Stimulated activated naive CD4-positive, alpha-beta T cell (primary cell): ENCODE measurements around the gene UQCR11.

ENCODE experiments used
- DNase-seq, 6 experiments: peaks; one replicate each; lab custom pipeline; 2025; lab: John Stamatoyannopoulos, UW

The UQCR11 gene

GRCh38 chr19:1590641-1591397 lies 14.4 kb downstream of the UQCR11 start:
- DNase-seq = peak in 3 of 6 experiments; percentile 11 to 25 (median 18)

GRCh38 chr19:1587872-1588271 lies 17.4 kb downstream of the UQCR11 start:
- no peak for DNase-seq

- no peak for DNase-seq
Measured at GRCh38 chr19:1585243-1585580, 20.1 kb downstream of the UQCR11 start.

DNA sequence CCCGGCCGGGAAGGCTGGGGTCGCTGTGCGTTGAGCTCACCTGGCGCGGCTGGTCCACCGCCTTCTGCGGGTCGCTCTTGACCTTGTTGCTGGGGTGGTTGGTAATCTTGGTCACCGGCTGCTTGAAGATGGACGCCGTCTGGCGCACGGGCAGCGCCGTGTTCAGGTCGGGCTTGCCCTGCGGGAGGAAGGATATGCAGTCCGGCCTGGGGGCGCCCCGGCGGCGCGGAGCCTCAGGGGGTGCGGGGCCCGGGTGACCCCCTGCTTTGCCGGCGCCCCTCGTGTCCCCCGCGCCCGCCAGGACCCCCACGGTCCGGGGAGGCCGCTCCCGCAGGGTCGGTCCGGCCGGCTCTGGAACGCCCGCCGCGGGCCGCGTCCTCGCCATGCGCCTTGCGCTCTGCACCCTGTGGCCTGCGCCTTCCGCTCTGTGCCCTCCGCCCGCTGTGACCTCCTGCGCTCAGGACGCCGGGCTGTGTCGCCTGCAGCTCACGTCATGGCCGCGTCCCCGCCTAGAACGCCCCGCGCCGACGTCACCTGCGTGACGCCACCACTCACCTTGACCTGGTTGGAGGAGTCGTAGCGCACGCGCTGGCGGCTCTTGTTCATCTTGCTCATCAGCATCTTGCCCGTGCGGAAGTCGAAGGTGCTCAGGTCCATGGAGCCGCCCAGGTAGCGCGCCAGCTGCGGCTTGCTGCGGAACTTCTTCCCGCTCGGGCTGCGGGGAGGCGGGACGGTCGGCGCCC lies 20.6 kb downstream of the UQCR11 start:
- DNase-seq = no peak

DNA sequence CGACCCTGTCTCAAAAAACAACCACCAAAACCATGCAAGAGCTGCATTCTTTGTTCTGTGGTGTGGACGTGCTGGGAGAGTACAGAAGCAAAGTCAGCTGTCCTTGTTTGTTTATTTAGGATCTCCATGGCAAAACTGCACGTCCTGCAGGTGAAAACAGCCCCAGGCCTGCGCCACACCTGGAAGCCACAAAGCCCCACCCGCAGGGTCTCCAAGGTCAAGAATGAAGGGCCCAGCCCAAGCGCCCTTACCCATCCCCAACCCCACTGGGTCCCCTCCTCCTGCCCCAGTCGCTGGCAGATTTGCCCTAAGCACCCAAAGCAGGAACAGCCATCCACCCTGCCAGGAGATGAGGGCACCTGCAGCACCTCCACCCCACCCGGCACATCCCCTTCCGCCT lies 23.1 kb downstream of the UQCR11 start:
- DNase-seq = no peak

DNA sequence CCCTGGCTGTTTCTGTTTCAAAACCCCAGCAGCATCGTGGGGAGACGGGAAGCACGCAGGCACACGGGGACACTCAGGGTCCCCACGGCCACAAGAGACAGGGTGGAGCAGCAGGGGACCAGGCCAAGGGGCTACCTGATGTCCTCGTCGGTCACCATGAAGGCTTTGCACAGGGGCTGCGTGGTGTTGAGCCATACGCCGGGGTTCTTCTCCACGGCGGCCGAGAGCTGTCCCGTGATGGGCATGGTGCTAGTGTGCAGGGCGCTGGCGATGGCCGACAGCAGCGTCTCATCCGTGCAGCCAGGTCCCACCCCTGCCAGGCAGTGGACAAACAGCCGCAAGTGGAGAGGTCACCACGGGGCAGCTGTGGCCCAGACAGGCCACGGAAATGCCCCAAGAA lies 24.3 kb downstream of the UQCR11 start:
- DNase-seq = no peak

- DNase-seq = no peak
Measured at GRCh38 chr19:1580382-1580781, 24.9 kb downstream of the UQCR11 start.

- DNase-seq = no peak
Measured at GRCh38 chr19:1579222-1579621, 26.0 kb downstream of the UQCR11 start.

- DNase-seq = no peak
Measured at GRCh38 chr19:1577929-1578618, 27.2 kb downstream of the UQCR11 start.

GRCh38 chr19:1577090-1577928 lies 28.0 kb downstream of the UQCR11 start:
- DNase-seq = no peak

DNA sequence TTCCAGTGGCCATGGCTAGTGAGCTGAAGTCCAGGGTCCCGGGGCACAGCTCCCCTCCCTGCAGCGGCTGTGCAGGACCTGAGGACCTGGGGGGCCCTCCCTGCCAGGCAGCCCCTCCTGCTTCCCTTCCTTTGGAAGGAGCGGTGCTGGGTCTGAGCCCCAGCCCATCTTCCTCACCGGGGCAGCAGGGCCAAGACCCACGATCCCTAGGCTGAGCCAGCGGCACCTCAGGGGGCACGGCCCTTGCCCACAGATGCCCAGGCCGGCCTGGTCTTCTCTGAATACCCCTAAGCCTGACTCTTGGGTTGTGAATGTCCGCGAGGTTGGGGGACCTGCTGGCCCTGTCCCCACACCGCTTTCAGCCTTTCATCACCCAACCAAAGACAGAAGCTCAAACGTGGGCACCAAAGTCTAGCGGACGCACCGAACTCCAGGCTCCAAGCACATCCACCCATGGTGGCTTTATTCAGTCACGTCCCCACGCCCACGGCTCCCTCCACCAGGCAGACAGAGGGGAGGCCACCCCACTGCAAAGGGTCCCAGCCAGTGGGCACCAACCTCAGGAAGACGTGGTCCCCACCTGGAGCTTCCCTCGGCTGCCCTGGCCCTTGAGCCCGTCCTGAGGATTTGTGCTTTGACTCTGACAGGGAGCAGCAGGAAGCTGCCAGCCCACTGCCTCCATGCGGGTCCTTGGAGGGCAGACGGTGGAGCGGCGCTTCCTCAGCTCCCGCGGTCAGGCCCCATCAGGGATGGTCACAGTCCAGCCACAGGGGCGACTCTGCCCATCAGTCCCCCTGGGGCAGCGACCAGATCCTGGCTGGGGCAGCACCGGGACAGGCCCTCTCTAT lies 28.8 kb downstream of the UQCR11 start:
- no peak for DNase-seq

GRCh38 chr19:1575323-1576241 lies 29.7 kb downstream of the UQCR11 start:
- DNase-seq = no peak

- no peak for DNase-seq
Measured at GRCh38 chr19:1574354-1575136, 30.7 kb downstream of the UQCR11 start.

GRCh38 chr19:1572795-1573194 lies 32.5 kb downstream of the UQCR11 start:
- no peak for DNase-seq

DNA sequence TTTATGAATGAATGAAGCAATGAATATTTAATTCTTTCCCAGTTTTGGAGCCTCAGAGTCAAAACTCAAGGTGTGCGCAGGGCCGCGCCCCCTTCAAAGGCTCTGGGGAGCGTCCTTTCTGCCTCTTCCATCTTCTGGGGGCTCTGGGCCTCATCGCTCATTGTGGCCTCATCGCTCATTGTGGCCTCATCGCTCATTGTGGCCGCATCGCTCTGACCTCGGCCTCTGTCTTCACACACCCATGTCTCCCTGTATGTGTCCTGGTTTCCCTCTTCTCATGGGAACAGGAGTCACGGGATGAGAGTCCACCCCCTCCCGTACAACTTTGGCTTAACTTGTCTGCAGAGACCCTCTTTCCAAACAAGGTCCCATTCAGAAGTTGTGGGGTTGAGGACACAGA lies 33.9 kb downstream of the UQCR11 start:
- DNase-seq = no peak

DNA sequence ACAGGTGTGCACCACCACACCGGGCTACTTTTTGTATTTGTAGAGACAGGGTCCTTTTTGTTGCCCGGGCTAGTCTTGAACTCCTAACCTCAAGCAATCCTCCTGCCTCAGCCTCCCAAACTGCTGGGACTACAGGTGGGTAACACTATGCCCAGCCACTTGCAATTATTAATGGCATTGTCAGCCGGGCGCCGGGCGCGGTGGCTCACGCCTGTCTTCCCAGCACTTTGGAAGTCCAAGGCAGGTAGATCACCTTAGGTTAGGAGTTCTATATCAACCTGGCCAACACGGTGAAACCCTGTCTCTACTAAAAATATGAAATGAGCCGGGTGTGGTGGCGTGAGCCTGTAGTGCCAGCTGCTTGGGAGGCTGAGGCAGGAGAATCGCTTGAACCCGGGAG lies 34.4 kb downstream of the UQCR11 start:
- DNase-seq = no peak

DNA sequence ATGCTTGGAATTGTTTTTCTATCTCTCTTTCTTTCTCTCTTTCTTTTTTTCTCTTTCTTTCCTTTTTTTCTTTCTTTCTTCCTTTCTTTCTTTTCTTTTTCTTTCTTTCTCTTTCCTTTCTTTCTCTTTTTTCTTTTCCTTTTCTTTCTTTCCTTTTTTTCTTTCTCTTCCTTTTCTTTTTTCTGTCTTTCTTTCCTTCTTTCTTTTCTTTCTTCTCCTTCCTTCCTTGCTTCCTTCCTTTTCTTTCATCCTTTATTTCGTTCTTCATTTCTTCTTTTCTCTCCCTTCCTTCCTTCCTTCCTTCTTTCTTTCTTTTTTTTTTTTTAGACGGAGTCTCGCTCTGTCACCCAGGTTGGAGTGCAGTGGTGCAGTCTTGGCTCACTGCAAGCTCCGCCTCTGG lies 35.3 kb downstream of the UQCR11 start:
- no peak for DNase-seq

DNA sequence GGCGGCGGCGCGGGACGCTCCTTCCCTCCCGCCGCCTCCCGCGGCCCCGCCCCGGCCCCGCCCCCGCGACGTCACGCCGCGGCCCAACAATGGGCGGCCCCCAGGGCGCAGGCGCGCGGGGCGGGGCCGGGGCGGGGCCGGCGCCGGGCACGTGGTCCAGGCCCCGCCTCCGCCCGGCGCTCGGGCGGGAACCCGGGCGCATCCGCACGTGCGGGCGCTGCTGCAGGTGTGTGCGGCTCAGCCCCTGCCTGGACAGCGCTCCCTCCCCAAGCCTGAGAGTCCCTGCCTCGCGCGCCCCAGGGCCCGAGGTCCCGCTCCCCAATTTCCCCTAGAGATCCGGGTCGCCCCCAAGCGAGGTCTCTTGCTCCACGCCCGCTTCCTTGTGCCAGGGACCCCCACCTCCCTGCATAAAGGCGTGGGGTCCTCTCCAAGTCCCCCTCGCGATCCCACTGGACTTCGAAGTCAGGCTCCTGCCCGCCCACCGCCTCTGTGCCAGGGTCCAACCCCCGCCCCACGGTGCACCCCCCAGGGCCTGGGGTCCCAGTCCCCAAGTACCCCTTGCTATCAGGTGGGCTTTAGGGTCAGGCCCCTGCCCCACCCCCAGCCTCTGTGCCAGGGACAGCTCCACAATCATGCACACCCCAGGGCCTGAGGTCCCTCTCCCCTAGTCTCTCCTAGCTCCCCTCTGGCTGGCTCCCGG lies 36.8 kb downstream of the UQCR11 start, which contains the start of gene MEX3D:
MEX3D (minus strand) TSS at position 6 of the 700 bp plus-strand sequence. CDS start 267 bp downstream, outside the sequence.
- DNase-seq = peak; percentile 52 to 85 (median 78)

DNA sequence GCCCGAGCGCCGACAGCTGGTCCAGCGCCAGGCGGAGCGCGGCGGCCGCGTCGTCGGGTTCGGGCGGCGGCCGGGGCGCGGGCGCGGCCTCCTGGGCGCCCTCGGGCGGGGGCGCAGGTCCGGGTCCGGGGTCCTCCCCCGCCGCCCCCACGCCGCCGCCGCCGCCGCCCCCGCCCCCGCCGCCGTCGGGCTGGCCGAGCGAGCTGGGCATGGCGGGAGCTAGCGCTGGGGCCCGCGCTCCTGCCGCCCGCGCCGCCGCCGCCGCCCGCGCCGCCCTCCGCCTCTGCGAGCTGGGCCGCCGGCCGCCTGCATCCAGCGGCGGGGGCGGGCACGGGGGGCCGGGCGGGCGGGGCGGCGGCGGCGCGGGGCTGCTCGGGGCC lies 37.4 kb downstream of the UQCR11 start:
- no peak for DNase-seq
